PC-9 (cell line): ENCODE results near the gene LTC4S. TPM values are rescaled to one million over a fixed set of nuclear protein-coding genes. Genes with fewer than 3 reads are reported as not detected.

ENCODE experiments used
- BruUV-seq: library from RNA; stranded (reverse); fragments of 400-500 nt; replicated peaks from 2 replicates; lab custom pipeline; 2021; lab: Mats Ljungman, UMichigan
- CTCF ChIA-PET: fragments of 300-600 bp; sonication (Branson Sonifier 250); formaldehyde crosslinking; loops from one replicate; lab custom pipeline; 2022; ENCODE audit warnings: antibody characterized with exemption; lab: Charles Lee
- POLR2A ChIA-PET: fragments of 300-600 bp; sonication (Branson Sonifier 250); formaldehyde crosslinking; loops from one replicate; lab custom pipeline; 2022; ENCODE audit warnings: antibody characterized with exemption; ENCODE audit not compliant: unreplicated experiment; lab: Charles Lee
- DNase-seq, 2 experiments: peaks; one replicate each; pipeline versions ENCODE4 v3.0.0 to v3.0.0-alpha.2; 2015 to 2022; ENCODE audit warnings: mixed read lengths in 1 of 2
- H2AFZ ChIP-seq: fragments of 200-600 bp; sonication (generic); 2 replicates; pipeline ENCODE4 v1.8.1; 2017; ENCODE audit warnings: antibody characterized with exemption
- H3F3A ChIP-seq: fragments of 200-600 bp; sonication (generic); 2 replicates; pipeline ENCODE4 v1.8.1; 2017; ENCODE audit warnings: antibody characterized with exemption, mild to moderate bottlenecking, low read depth; ENCODE audit not compliant: insufficient read depth
- H3K27ac ChIP-seq: fragments of 200-600 bp; sonication (generic); 2 replicates; pipeline ENCODE4 v1.6.1; 2016; ENCODE audit warnings: mixed run types
- H3K27me3 ChIP-seq: fragments of 200-600 bp; sonication (generic); 2 replicates; pipeline ENCODE4 v1.6.1; 2016; ENCODE audit warnings: low read depth, mixed run types; ENCODE audit not compliant: insufficient read depth
- H3K36me3 ChIP-seq: fragments of 200-600 bp; sonication (generic); 2 replicates; pipeline ENCODE4 v1.6.1; 2016; ENCODE audit warnings: low read depth, mixed run types
- H3K4me1 ChIP-seq: fragments of 200-600 bp; sonication (generic); replicated peaks from 2 replicates; pipeline ENCODE4 v1.6.1; 2016; ENCODE audit warnings: mixed run types; ENCODE audit not compliant: insufficient read depth
- H3K4me2 ChIP-seq: fragments of 200-600 bp; sonication (generic); 2 replicates; pipeline ENCODE4 v1.6.1; 2017; ENCODE audit warnings: mixed run types
- H3K4me3 ChIP-seq: fragments of 200-600 bp; sonication (generic); 2 replicates; pipeline ENCODE4 v1.6.1; 2016; ENCODE audit warnings: mixed run types
- H3K79me2 ChIP-seq: fragments of 200-600 bp; sonication (generic); 2 replicates; pipeline ENCODE4 v1.6.1; 2017; ENCODE audit warnings: low read depth, mixed run types
- H3K9me2 ChIP-seq: fragments of 200-600 bp; sonication (generic); 2 replicates; pipeline ENCODE4 v1.8.1; 2017; ENCODE audit warnings: mild to moderate bottlenecking; ENCODE audit not compliant: insufficient read depth
- H3K9me3 ChIP-seq: fragments of 200-600 bp; sonication (generic); 2 replicates; pipeline ENCODE4 v1.8.1; 2016; ENCODE audit warnings: low read depth; ENCODE audit not compliant: insufficient read depth
- H4K20me1 ChIP-seq: fragments of 200-600 bp; sonication (generic); 2 replicates; pipeline ENCODE4 v1.8.1; 2017; ENCODE audit not compliant: insufficient read depth
- EZH2 ChIP-seq: fragments of 200-600 bp; sonication (generic); IDR thresholded peaks from 2 replicates; pipeline ENCODE4 v1.8.0; 2017; ENCODE audit warnings: antibody characterized with exemption, low read depth
- intact Hi-C: fragments of 100-400 bp; cut with micrococcal nuclease; formaldehyde crosslinking; loops from one replicate; pipeline ENCODE4 v1.10.0; 2022; ENCODE audit not compliant: unreplicated experiment
- total RNA-seq: library from RNA; stranded (reverse); gene quantifications from 2 replicates; pipeline ENCODE4 v1.2.3, GENCODE V29; 2021
- TF ChIP-seq, protein P1 (sequence below): fragments of 200-600 bp; sonication (generic); conservative IDR thresholded peaks from 2 replicates; pipeline ENCODE4 v1.6.1; 2017; ENCODE audit warnings: mixed run types, antibody characterized with exemption, mild to moderate bottlenecking, moderate library complexity

The LTC4S gene
- total RNA-seq, 1 experiment from 2014 or later: 9.7 TPM

DNA sequence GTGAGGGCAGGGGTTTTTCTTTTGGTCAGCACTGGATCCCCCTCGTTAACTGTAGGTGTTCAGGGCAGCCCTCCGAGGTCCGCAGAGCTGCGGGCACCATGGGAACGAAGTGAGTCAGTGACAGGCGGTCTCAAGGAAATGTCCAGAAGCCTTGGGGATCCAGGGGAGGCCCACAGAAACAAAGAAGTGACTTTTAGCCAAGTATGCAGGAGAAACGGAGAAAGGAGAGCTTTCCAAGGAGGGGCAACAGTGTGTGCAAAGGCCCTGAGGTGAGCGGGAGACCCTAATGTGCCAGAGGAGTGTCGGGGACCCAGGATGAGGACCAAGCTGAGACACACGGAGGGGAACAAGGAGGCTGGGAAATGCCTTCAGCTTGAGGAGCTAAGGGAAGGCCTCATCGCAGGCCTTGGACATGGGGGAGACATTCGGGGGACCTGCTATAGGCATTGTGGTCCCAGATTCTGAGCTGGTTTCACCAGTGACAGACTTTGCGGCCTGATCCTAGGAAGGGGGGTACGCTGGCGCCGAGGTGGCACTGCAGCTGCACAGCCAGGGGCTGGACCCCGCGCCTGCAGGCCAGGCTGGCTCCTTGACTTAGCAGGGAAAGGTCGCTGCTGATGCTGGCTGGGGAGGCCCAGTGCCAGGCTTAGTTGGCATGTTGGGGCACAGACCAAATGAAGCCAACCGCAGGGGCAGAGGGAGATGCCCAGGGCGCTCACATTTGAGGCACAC, 3.3 kb downstream of the LTC4S start:
- peak overlapping the region; percentile 93 for H3K4me2 ChIP-seq
- H3K36me3 ChIP-seq: no peaks in the 10 kb centered on the region; the same call in none of the 2 replicates
- POLR2A ChIA-PET: interaction anchor here (0.5 to 0.6 kb wide), 2 partner anchors 77 to 1575 kb away, joined by 3 to 11 read pairs; no protein-coding TSS in a partner anchor
- no peaks in the 10 kb centered on the region for H3K9me2 ChIP-seq
- H3K79me2 ChIP-seq: peaks cover 12% of the 10 kb centered on the region; the same call in 1 of the 2 replicates
- BruUV-seq: TSS peak; percentile 73
- intact Hi-C loops: loop anchor here (1.0 to 5.0 kb wide), 3 partner anchors 9 to 175 kb away; partner anchors contain the start of genes HNRNPH1 and MGAT4B
- H3F3A ChIP-seq: peaks cover 35% of the 10 kb centered on the region
- DNase-seq: no peak
- CTCF ChIA-PET: no interaction called here
- H3K27ac ChIP-seq: peak overlapping the region; percentile 65
- no peaks in the 10 kb centered on the region for H3K9me3 ChIP-seq
- H4K20me1 ChIP-seq: peaks cover 11% of the 10 kb centered on the region
- peak overlapping the region; percentile 86; the same call in 1 of the 2 replicates for H3K4me3 ChIP-seq
- no peaks in the 10 kb centered on the region for H3K27me3 ChIP-seq
- peaks cover 17% of the 10 kb centered on the region for H3K4me1 ChIP-seq
- no peak overlapping the region for H2AFZ ChIP-seq
- TF ChIP-seq, protein P1, sequence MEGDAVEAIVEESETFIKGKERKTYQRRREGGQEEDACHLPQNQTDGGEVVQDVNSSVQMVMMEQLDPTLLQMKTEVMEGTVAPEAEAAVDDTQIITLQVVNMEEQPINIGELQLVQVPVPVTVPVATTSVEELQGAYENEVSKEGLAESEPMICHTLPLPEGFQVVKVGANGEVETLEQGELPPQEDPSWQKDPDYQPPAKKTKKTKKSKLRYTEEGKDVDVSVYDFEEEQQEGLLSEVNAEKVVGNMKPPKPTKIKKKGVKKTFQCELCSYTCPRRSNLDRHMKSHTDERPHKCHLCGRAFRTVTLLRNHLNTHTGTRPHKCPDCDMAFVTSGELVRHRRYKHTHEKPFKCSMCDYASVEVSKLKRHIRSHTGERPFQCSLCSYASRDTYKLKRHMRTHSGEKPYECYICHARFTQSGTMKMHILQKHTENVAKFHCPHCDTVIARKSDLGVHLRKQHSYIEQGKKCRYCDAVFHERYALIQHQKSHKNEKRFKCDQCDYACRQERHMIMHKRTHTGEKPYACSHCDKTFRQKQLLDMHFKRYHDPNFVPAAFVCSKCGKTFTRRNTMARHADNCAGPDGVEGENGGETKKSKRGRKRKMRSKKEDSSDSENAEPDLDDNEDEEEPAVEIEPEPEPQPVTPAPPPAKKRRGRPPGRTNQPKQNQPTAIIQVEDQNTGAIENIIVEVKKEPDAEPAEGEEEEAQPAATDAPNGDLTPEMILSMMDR: no peak
- TF ChIP-seq EZH2: no peak

DNA sequence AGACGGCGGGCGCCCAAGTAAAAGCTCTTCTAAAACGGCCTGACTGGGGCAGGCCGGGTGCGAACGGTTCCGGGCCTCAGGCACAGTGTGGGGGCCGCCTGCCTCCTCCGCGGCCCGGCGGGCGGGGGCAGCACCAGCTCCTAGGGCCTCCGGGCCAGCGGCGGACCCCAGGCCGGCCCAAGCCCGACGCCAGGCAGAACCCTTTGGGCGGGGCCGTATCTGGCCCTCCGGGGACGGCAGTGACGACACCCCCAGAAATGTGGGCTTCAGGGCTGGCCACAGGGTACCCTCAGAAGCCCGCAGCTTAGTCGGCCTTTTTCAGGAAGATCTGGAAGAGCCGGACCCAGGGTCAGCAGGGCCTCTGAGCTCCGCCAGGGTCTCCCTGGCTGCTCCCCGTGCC, 4.0 kb downstream of the LTC4S start:
- Histone ChIP-seq H3K36me3 (no peaks in the 10 kb centered on the region; the same call in none of the 2 replicates), H3K4me1 (peaks cover 21% of the 10 kb centered on the region), H2AFZ (no peak overlapping the region), H3K9me2 (no peaks in the 10 kb centered on the region), H3K4me2 (no peak overlapping the region), H3K9me3 (no peaks in the 10 kb centered on the region), H3K27me3 (no peaks in the 10 kb centered on the region), H3K79me2 (peaks cover 19% of the 10 kb centered on the region; the same call in 1 of the 2 replicates), H4K20me1 (peaks cover 18% of the 10 kb centered on the region), H3K27ac (no peak overlapping the region), H3F3A (peaks cover 42% of the 10 kb centered on the region), H3K4me3 (no peak overlapping the region)
- no peak for DNase-seq
- BruUV-seq: no TSS peak
- intact Hi-C loops: loop anchor here (5.0 kb wide), 2 partner anchors 40 to 175 kb away; partner anchors contain the start of gene HNRNPH1
- TF ChIP-seq EZH2: no peak
- TF ChIP-seq, protein P1: no peak
- ChIA-PET POLR2A (interaction anchor here (0.5 to 0.6 kb wide), 2 partner anchors 77 to 1576 kb away, joined by 3 to 11 read pairs; no protein-coding TSS in a partner anchor), CTCF (interaction anchor here (0.6 kb wide), 1 partner anchor 13 kb away, joined by 3 read pairs; no protein-coding TSS in a partner anchor)

DNA sequence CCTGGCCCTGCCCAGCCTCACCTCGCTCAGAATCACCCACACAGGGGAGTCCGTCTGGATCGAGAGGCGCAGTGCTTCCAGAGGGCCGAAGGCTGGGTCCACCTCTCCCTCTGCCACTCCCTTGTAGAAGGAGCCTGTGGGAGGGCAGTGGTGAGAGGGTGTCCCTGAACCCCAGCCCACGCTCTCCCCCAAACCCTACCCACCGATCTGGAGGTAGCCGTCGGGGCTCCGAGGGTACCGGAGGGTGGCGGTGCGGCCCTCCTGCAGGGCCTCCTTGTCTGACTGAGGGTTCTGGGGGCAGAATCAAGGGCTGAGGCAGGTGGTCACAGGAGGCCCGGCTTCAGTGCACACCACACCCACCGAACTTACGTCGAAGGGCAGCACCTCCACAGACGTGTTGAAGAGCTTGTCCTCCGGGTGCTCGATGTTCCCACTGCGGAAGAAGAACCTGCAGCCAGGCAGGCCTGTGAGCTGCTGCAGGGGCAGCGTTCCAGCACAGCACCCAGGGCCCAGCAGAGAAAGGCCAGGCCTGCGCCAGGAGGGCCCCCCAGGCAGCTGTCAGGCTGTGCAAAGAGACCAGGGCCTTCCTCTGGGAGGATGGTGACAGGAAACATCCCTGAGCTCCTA, 4.5 kb downstream of the LTC4S start:
- ChIA-PET CTCF (interaction anchor here (0.6 kb wide), 1 partner anchor 13 kb away, joined by 3 read pairs; no protein-coding TSS in a partner anchor), POLR2A (no interaction called here)
- peaks cover 26% of the 10 kb centered on the region for H3K4me1 ChIP-seq
- peaks cover 47% of the 10 kb centered on the region for H3F3A ChIP-seq
- H3K27me3 ChIP-seq: no peaks in the 10 kb centered on the region
- no peaks in the 10 kb centered on the region for H3K9me3 ChIP-seq
- no peak overlapping the region for H2AFZ ChIP-seq
- H3K4me3 ChIP-seq: no peak overlapping the region
- no peak overlapping the region for H3K4me2 ChIP-seq
- H3K36me3 ChIP-seq: no peaks in the 10 kb centered on the region; the same call in none of the 2 replicates
- no peak overlapping the region for H3K27ac ChIP-seq
- no peak for DNase-seq
- H3K79me2 ChIP-seq: peaks cover 25% of the 10 kb centered on the region
- intact Hi-C loops: loop anchor here (5.0 kb wide), 2 partner anchors 39 to 176 kb away; partner anchors contain the start of gene HNRNPH1
- H3K9me2 ChIP-seq: no peaks in the 10 kb centered on the region
- BruUV-seq: no TSS peak
- TF ChIP-seq EZH2: no peak
- TF ChIP-seq, protein P1: no peak
- H4K20me1 ChIP-seq: peaks cover 23% of the 10 kb centered on the region
